Neuronal stem cell (in vitro differentiated cells): ENCODE measurements around the gene LMF1.

ENCODE experiments used
- DNase-seq: peaks from one replicate; pipeline ENCODE4 v3.0.0-alpha.2; 2013; ENCODE audit warnings: low spot score
- H2AFZ ChIP-seq: one replicate; pipeline ENCODE4 v1.6.1; 2013; ENCODE audit warnings: mild to moderate bottlenecking, low read length, inconsistent platforms
- H2AK5ac ChIP-seq: 2 replicates; pipeline ENCODE4 v1.6.1; 2013; ENCODE audit warnings: low read depth, mild to moderate bottlenecking, inconsistent platforms, low read length, moderate library complexity, mixed read lengths
- H2BK120ac ChIP-seq: 2 replicates; pipeline ENCODE4 v1.6.1; 2013; ENCODE audit warnings: low read depth, mild to moderate bottlenecking, inconsistent platforms, low read length, moderate library complexity, mixed read lengths
- H2BK12ac ChIP-seq: one replicate; pipeline ENCODE4 v1.6.1; 2013; ENCODE audit warnings: low read length, inconsistent platforms
- H2BK15ac ChIP-seq: 2 replicates; pipeline ENCODE4 v1.6.1; 2013; ENCODE audit warnings: mild to moderate bottlenecking, low read length, inconsistent platforms, mixed read lengths
- H2BK5ac ChIP-seq: one replicate; pipeline ENCODE4 v1.6.1; 2013; ENCODE audit warnings: inconsistent platforms, mild to moderate bottlenecking, low read length, moderate library complexity
- H3K14ac ChIP-seq: one replicate; pipeline ENCODE4 v1.6.1; 2013; ENCODE audit warnings: low read length, inconsistent platforms
- H3K18ac ChIP-seq: 2 replicates; pipeline ENCODE4 v1.6.1; 2013; ENCODE audit warnings: low read length, inconsistent platforms
- H3K23ac ChIP-seq: 2 replicates; pipeline ENCODE4 v1.6.1; 2013; ENCODE audit warnings: low read depth, mild to moderate bottlenecking, mixed read lengths, low read length, inconsistent platforms; ENCODE audit not compliant: poor library complexity
- H3K27ac ChIP-seq: replicated peaks from 3 replicates; pipeline ENCODE4 v1.5.1; 2013; ENCODE audit warnings: low read length, inconsistent platforms
- H3K27me3 ChIP-seq, 3 experiments: 2 replicates each; pipeline ENCODE4 v1.6.1; 2013; ENCODE audit warnings: low read length in 3 of 3, mild to moderate bottlenecking in 2 of 3, inconsistent platforms in 1 of 3, low read depth in 1 of 3, mixed read lengths in 1 of 3, moderate library complexity in 1 of 3; ENCODE audit not compliant: control insufficient read depth in 3 of 3, insufficient read depth in 3 of 3
- H3K36me3 ChIP-seq, 2 donors: replicated peaks in 1 of 2; 2 replicates each; pipeline ENCODE4 v1.6.1; 2013; ENCODE audit warnings: low read length in 2 of 2; ENCODE audit not compliant: control insufficient read depth in 2 of 2, insufficient read depth in 2 of 2
- H3K4ac ChIP-seq: 2 replicates; pipeline ENCODE4 v1.6.1; 2013; ENCODE audit warnings: inconsistent platforms, mild to moderate bottlenecking, low read length, moderate library complexity
- H3K4me1 ChIP-seq, 2 donors: 1 replicate in 1 of 2; 2 replicates in 1 of 2; pipeline ENCODE4 v1.6.1; 2013; ENCODE audit warnings: low read length in 2 of 2, low read depth in 1 of 2; ENCODE audit not compliant: control insufficient read depth in 2 of 2, insufficient read depth in 1 of 2
- H3K4me2 ChIP-seq: one replicate; pipeline ENCODE4 v1.6.1; 2013; ENCODE audit warnings: mild to moderate bottlenecking, low read length, inconsistent platforms; ENCODE audit not compliant: insufficient read depth, poor library complexity, severe bottlenecking
- H3K4me3 ChIP-seq, 2 donors: 2 replicates each; pipeline ENCODE4 v1.5.1; 2013; ENCODE audit warnings: low read length in 2 of 2, mild to moderate bottlenecking in 2 of 2, inconsistent platforms in 1 of 2, moderate library complexity in 1 of 2
- H3K79me1 ChIP-seq: one replicate; pipeline ENCODE4 v1.6.1; 2013; ENCODE audit warnings: low read depth, mild to moderate bottlenecking, inconsistent platforms, low read length, moderate library complexity
- H3K9ac ChIP-seq: one replicate; pipeline ENCODE4 v1.6.1; 2013; ENCODE audit warnings: mild to moderate bottlenecking, low read depth, low read length, inconsistent platforms; ENCODE audit not compliant: poor library complexity
- H3K9me3 ChIP-seq, 2 donors: replicated peaks in 1 of 2; 2 replicates each; pipeline versions ENCODE3 to v1.6.1; 2013; ENCODE audit warnings: low read length in 2 of 2, mild to moderate bottlenecking in 2 of 2, inconsistent platforms in 1 of 2, low read depth in 1 of 2, mixed read lengths in 1 of 2, moderate library complexity in 1 of 2; ENCODE audit not compliant: control insufficient read depth in 2 of 2, insufficient read depth in 1 of 2
- H4K8ac ChIP-seq: one replicate; pipeline ENCODE4 v1.6.1; 2013; ENCODE audit warnings: low read depth, mild to moderate bottlenecking, inconsistent platforms, low read length, moderate library complexity
- H4K91ac ChIP-seq: one replicate; pipeline ENCODE4 v1.6.1; 2013; ENCODE audit warnings: low read length, low read depth, mild to moderate bottlenecking, inconsistent platforms; ENCODE audit not compliant: poor library complexity
- WGBS, 2 donors: extraction: QIAGEN DNeasy Blood & Tissue Kit; methylation state at CpG; one replicate each; pipeline ENCODE4 v1.1.7; 2013; ENCODE audit warnings: missing lambda C conversion rate in 2 of 2, mixed read lengths in 1 of 2; ENCODE audit not compliant: insufficient read length in 2 of 2, insufficient replicate concordance in 1 of 2; ENCODE audit errors: extremely low coverage in 2 of 2; 5-methylcytosine and 5-hydroxymethylcytosine counted together

Gene LMF1

DNA sequence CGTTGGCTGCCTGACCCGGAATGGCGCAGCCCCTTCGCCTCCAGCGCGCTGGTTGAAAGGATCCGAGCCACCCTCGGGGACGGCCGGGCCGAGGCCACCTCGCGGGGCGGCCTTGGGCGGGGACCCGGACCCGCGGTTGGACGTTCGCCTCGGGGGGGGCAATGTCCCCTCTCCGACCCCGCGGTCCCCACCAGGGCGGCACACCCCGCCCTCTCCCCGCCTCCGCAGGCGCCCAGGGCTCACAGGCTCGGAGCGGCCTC is 9.7 kb upstream of the LMF1 start:
- Histone ChIP-seq H3K9me3 (peaks cover 0 to 1% of the 10 kb centered on the region in 2 donors), H2BK120ac (no peak overlapping the region), H2BK15ac (peak overlapping the region; percentile 92), H3K27me3 (peaks cover 10 to 45% (median 11%) of the 10 kb centered on the region in 3 experiments), H3K4me2 (peak overlapping the region; percentile 98), H3K4me1 (peaks cover 17 to 25% of the 10 kb centered on the region in 2 donors), H2AFZ (peak overlapping the region; percentile 86), H4K91ac (no peak overlapping the region), H2AK5ac (no peak overlapping the region), H4K8ac (no peak overlapping the region), H3K27ac (no peak overlapping the region), H2BK5ac (peak overlapping the region; percentile 93), H3K79me1 (peaks cover 7% of the 10 kb centered on the region), H2BK12ac (no peak overlapping the region), H3K4me3 (peak overlapping the region; percentile 52 to 77), H3K9ac (peak overlapping the region; percentile 81), H3K4ac (no peak overlapping the region), H3K14ac (peak overlapping the region; percentile 82), H3K18ac (peak overlapping the region; percentile 96), H3K36me3 (peaks cover 3 to 6% of the 10 kb centered on the region in 2 donors), H3K23ac (no peak overlapping the region)
- no peak for DNase-seq
- no CpG with 5 or more reads among the region's 31 CpGs for WGBS, 2 donors

DNA sequence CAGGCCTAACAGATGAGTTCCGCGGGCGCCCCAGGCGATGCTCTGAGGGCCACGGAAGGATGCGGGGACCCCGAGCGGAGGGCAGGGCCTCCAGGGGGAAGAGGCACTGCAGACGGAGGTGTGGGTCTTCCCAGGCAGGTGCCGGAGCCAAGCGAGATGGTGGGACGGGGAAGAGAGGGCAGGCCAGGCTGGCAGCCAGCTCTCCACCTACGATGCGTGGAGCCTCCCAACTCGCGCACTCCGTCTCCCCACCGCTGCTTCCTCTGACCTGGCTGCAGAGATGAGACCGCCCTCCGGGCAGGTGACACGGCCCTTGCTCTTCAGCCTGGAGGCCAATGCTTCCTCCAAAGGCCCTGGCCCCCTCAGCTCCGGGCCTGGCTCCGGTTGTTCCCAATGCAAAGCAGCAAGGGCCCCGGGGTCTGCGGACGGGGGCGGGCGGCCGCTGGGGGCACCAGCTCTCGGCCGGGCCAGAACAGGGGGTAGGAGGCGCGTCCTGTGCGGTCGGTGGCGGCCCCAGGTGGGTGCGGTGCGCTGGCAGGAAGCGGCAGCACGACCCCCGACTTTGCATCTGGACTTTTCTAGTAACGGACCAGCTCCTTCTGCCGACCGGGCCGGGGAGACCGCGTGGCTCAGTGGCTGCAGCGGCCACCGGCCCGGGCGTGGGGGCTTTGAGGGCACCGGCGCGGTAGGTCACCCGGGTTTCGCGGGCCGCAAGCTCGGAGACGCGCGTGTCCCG is 9.2 kb upstream of the LMF1 start:
- Histone ChIP-seq H2BK12ac (peak overlapping the region; percentile 90), H3K4me1 (peaks cover 17 to 25% of the 10 kb centered on the region in 2 donors), H2BK15ac (peak overlapping the region; percentile 92), H3K27me3 (peaks cover 10 to 45% (median 11%) of the 10 kb centered on the region in 3 experiments), H3K9ac (peak overlapping the region; percentile 81), H3K36me3 (peaks cover 0 to under 1% of the 10 kb centered on the region in 2 donors), H4K91ac (no peak overlapping the region), H2BK5ac (peak overlapping the region; percentile 93), H2AFZ (peak overlapping the region; percentile 86), H3K23ac (peak overlapping the region; percentile 96), H3K4ac (peak overlapping the region; percentile 26), H3K4me2 (peak overlapping the region; percentile 98), H3K14ac (peak overlapping the region; percentile 82), H3K79me1 (peaks cover 7% of the 10 kb centered on the region), H4K8ac (no peak overlapping the region), H3K18ac (peak overlapping the region; percentile 96), H3K4me3 (peak overlapping the region; percentile 52 to 77), H2BK120ac (peak overlapping the region; percentile 72), H3K9me3 (peaks cover 0 to 1% of the 10 kb centered on the region in 2 donors), H2AK5ac (peak overlapping the region; percentile 99), H3K27ac (no peak overlapping the region)
- DNase-seq = no peak
- no CpG with 5 or more reads among the region's 63 CpGs for WGBS, 2 donors

- Histone ChIP-seq H2AFZ (no peak overlapping the region), H3K18ac (no peak overlapping the region), H2BK15ac (peak overlapping the region; percentile 38), H2AK5ac (peak overlapping the region; percentile 99), H2BK12ac (no peak overlapping the region), H4K91ac (no peak overlapping the region), H3K4me2 (no peak overlapping the region), H3K27ac (no peak overlapping the region), H3K36me3 (no peaks in the 10 kb centered on the region), H4K8ac (no peak overlapping the region), H3K4me3 (no peak overlapping the region), H3K23ac (peak overlapping the region; percentile 34), H3K14ac (no peak overlapping the region), H3K9ac (no peak overlapping the region), H3K79me1 (peaks cover 7% of the 10 kb centered on the region), H2BK120ac (no peak overlapping the region), H3K9me3 (peaks cover 0 to 1% of the 10 kb centered on the region in 2 donors), H2BK5ac (no peak overlapping the region), H3K4me1 (peaks cover 17 to 24% of the 10 kb centered on the region in 2 donors), H3K4ac (no peak overlapping the region), H3K27me3 (peaks cover 10 to 45% (median 11%) of the 10 kb centered on the region in 3 experiments)
- no peak for DNase-seq
- WGBS, 2 donors = no CpG with 5 or more reads among the region's 14 CpGs
Observed at GRCh38 chr16:979147-979546, 8.4 kb upstream of the LMF1 start.

GRCh38 chr16:978403-978802 is 7.6 kb upstream of the LMF1 start:
- peaks cover 0 to 1% of the 10 kb centered on the region in 2 donors for H3K9me3 ChIP-seq
- no peak overlapping the region for H3K27ac ChIP-seq
- H3K4me1 ChIP-seq = peaks cover 14 to 17% of the 10 kb centered on the region in 2 donors
- peak overlapping the region; percentile 99 for H2AK5ac ChIP-seq
- H3K4me3 ChIP-seq = peak overlapping the region in 1 of 2 donors; percentile 62
- no peak overlapping the region for H3K4ac ChIP-seq
- H2BK120ac ChIP-seq = no peak overlapping the region
- no peaks in the 10 kb centered on the region for H3K36me3 ChIP-seq
- peaks cover 10 to 41% (median 11%) of the 10 kb centered on the region in 3 experiments for H3K27me3 ChIP-seq
- H2BK5ac ChIP-seq = no peak overlapping the region
- peak overlapping the region; percentile 72 for H4K91ac ChIP-seq
- H3K18ac ChIP-seq = no peak overlapping the region
- peak overlapping the region; percentile 31 for H3K14ac ChIP-seq
- H3K9ac ChIP-seq = no peak overlapping the region
- H3K79me1 ChIP-seq = peaks cover 4% of the 10 kb centered on the region
- peak overlapping the region; percentile 97 for H2BK12ac ChIP-seq
- no peak for DNase-seq
- peak overlapping the region; percentile 38 for H2BK15ac ChIP-seq
- no peak overlapping the region for H2AFZ ChIP-seq
- H3K4me2 ChIP-seq = no peak overlapping the region
- H4K8ac ChIP-seq = no peak overlapping the region
- peak overlapping the region; percentile 1 for H3K23ac ChIP-seq
- no CpG with 5 or more reads among the region's 9 CpGs for WGBS, 2 donors
